ENCODE measurements around the gene GPR6. TPM values are rescaled to one million over a fixed set of nuclear protein-coding genes. Genes with fewer than 3 reads are reported as not detected.

GPR6 gene
- total RNA-seq, result not detected

- peaks cover 0 to 19% of the 10 kb centered on the region in 2 donors for H3K27me3 ChIP-seq
- no peak within 1 kb of the TSS for H3K4me3 ChIP-seq
- H3K27ac ChIP-seq, result no peak within 1 kb of the TSS
- DNase-seq, result no peak
- H3K36me3 ChIP-seq, result no peaks in the 10 kb centered on the region
- H3K4me1 ChIP-seq, result no peaks in the 10 kb centered on the region
- no peaks in the 10 kb centered on the region for H3K9me3 ChIP-seq
- TF ChIP-seq POLR2A (IDR thresholded peaks at IDR 0.05) (no peak), CTCF (IDR thresholded peaks at IDR 0.05) (no peak)
Measured at GRCh38 chr6:109978174-109979032, at the start of gene GPR6. GPR6 (plus strand) TSS chr6:109978311; CDS start chr6:109979113, 802 bp downstream.

- no peaks in the 10 kb centered on the region for H3K27me3 ChIP-seq
- H3K9me3 ChIP-seq, result no peaks in the 10 kb centered on the region
- TF ChIP-seq CTCF (IDR thresholded peaks at IDR 0.05) (no peak), POLR2A (IDR thresholded peaks at IDR 0.05) (no peak)
- no peaks in the 10 kb centered on the region for H3K4me1 ChIP-seq
- H3K4me3 ChIP-seq, result no peak overlapping the region
- H3K36me3 ChIP-seq, result no peaks in the 10 kb centered on the region
- DNase-seq, result no peak
- H3K27ac ChIP-seq, result no peak overlapping the region
Measured at GRCh38 chr6:109934293-109934692, 43.8 kb upstream of the GPR6 start.

- Histone ChIP-seq H3K27me3 (no peaks in the 10 kb centered on the region), H3K9me3 (no peaks in the 10 kb centered on the region), H3K4me1 (no peaks in the 10 kb centered on the region), H3K27ac (no peak overlapping the region), H3K36me3 (no peaks in the 10 kb centered on the region), H3K4me3 (no peak overlapping the region)
- no peak for DNase-seq
- TF ChIP-seq CTCF (IDR thresholded peaks at IDR 0.05) (no peak), POLR2A (IDR thresholded peaks at IDR 0.05) (no peak)
Measured at GRCh38 chr6:109939654-109940053, 38.5 kb upstream of the GPR6 start.

- no peak overlapping the region for H3K27ac ChIP-seq
- H3K27me3 ChIP-seq, result peaks cover 0 to 4% of the 10 kb centered on the region in 2 donors
- no peaks in the 10 kb centered on the region for H3K9me3 ChIP-seq
- no peaks in the 10 kb centered on the region for H3K36me3 ChIP-seq
- TF ChIP-seq CTCF (IDR thresholded peaks at IDR 0.05) (no peak), POLR2A (IDR thresholded peaks at IDR 0.05) (no peak)
- H3K4me3 ChIP-seq, result no peak overlapping the region
- DNase-seq, result no peak
- H3K4me1 ChIP-seq, result no peaks in the 10 kb centered on the region
Measured at GRCh38 chr6:109944448-109944847, 33.7 kb upstream of the GPR6 start.

GRCh38 chr6:109945091-109945490, 33.0 kb upstream of the GPR6 start:
- no peak overlapping the region for H3K4me3 ChIP-seq
- no peaks in the 10 kb centered on the region for H3K9me3 ChIP-seq
- no peaks in the 10 kb centered on the region for H3K36me3 ChIP-seq
- H3K27me3 ChIP-seq, result peaks cover 0 to 4% of the 10 kb centered on the region in 2 donors
- H3K4me1 ChIP-seq, result no peaks in the 10 kb centered on the region
- no peak for DNase-seq
- H3K27ac ChIP-seq, result no peak overlapping the region
- TF ChIP-seq POLR2A (IDR thresholded peaks at IDR 0.05) (no peak), CTCF (IDR thresholded peaks at IDR 0.05) (no peak)

Data from Peyer's patch (tissue), 4 donors.